A673 (cell line): Measurements from ENCODE around the gene APC. TPM values are rescaled to one million over a fixed set of nuclear protein-coding genes. Genes with fewer than 3 reads are reported as not detected.

ENCODE experiments used
- BruUV-seq: library from RNA; stranded (reverse); fragments of 400-500 nt; replicated peaks from 2 replicates; lab custom pipeline; 2021; lab: Mats Ljungman, UMichigan
- CTCF ChIA-PET: fragments of 300-600 bp; sonication (Branson Sonifier 250); formaldehyde crosslinking; loops from one replicate; lab custom pipeline; 2022; ENCODE audit warnings: antibody characterized with exemption; lab: Charles Lee
- POLR2A ChIA-PET: fragments of 300-600 bp; sonication (Branson Sonifier 250); formaldehyde crosslinking; loops from one replicate; lab custom pipeline; 2022; ENCODE audit warnings: antibody characterized with exemption; ENCODE audit not compliant: low non-redundant PET; lab: Charles Lee
- DNase-seq: peaks from one replicate; pipeline ENCODE4 v3.0.0-alpha.2; 2015; ENCODE audit warnings: low spot score
- H3K27ac ChIP-seq: fragments of 200-600 bp; sonication (generic); 2 replicates; pipeline ENCODE4 v1.5.1; 2016; ENCODE audit warnings: mixed run types, low read depth, mild to moderate bottlenecking, mixed read lengths, antibody characterized with exemption, low read length; ENCODE audit not compliant: poor library complexity, severe bottlenecking
- H3K27me3 ChIP-seq: fragments of 200-600 bp; sonication (generic); replicated peaks from 2 replicates; pipeline ENCODE4 v1.6.1; 2017; ENCODE audit warnings: mixed run types, low read depth, mild to moderate bottlenecking, mixed read lengths, antibody characterized with exemption, low read length; ENCODE audit not compliant: insufficient read depth, poor library complexity
- H3K36me3 ChIP-seq: fragments of 200-600 bp; sonication (generic); 2 replicates; pipeline ENCODE4 v1.6.1; 2016; ENCODE audit warnings: mixed run types, mild to moderate bottlenecking, mixed read lengths, antibody characterized with exemption, low read length; ENCODE audit not compliant: insufficient read depth, poor library complexity, severe bottlenecking
- H3K4me1 ChIP-seq: fragments of 200-600 bp; sonication (generic); 2 replicates; pipeline ENCODE4 v1.6.1; 2017; ENCODE audit warnings: mixed run types, mild to moderate bottlenecking, mixed read lengths, antibody characterized with exemption, low read length; ENCODE audit not compliant: insufficient read depth, poor library complexity, severe bottlenecking
- H3K4me3 ChIP-seq: fragments of 200-600 bp; sonication (generic); 2 replicates; pipeline ENCODE4 v1.5.1; 2016; ENCODE audit warnings: low read depth, mixed run types, mild to moderate bottlenecking, mixed read lengths, low read length; ENCODE audit not compliant: poor library complexity, severe bottlenecking
- H3K9me3 ChIP-seq: fragments of 200-600 bp; sonication (generic); 2 replicates; pipeline ENCODE4 v1.6.1; 2016; ENCODE audit warnings: mixed run types, low read depth, mild to moderate bottlenecking, mixed read lengths, antibody characterized with exemption, low read length; ENCODE audit not compliant: poor library complexity, severe bottlenecking
- CTCF ChIP-seq: fragments of 300-800, 200-600 bp; sonication (generic); conservative IDR thresholded peaks from 2 replicates; pipeline ENCODE4 v1.5.1; 2017; ENCODE audit warnings: low read depth, mild to moderate bottlenecking, antibody characterized with exemption, low read length, moderate library complexity, mixed read lengths
- EZH2 ChIP-seq: fragments of 200-600 bp; sonication (generic); IDR thresholded peaks from 2 replicates; pipeline ENCODE4 v1.6.1; 2017; ENCODE audit warnings: borderline replicate concordance, low read depth, mild to moderate bottlenecking, mixed read lengths, antibody characterized with exemption, low read length; ENCODE audit not compliant: poor library complexity, severe bottlenecking
- intact Hi-C: fragments of 100-400 bp; cut with micrococcal nuclease; formaldehyde crosslinking; loops from one replicate; pipeline ENCODE4 v1.10.0; 2022; ENCODE audit not compliant: unreplicated experiment
- total RNA-seq: library from RNA; stranded (reverse); gene quantifications from 2 replicates; pipeline ENCODE4 v1.2.3, GENCODE V29; 2021

Gene APC
- total RNA-seq, 1 experiment from 2014 or later = 39.3 TPM

- H3K9me3 ChIP-seq = no peaks in the 10 kb centered on the region
- H3K4me3 ChIP-seq = no peak overlapping the region
- no peak for DNase-seq
- ChIA-PET CTCF (interaction anchor here (0.7 kb wide), 1 partner anchor 1390 kb away, joined by 5 read pairs; no protein-coding TSS in a partner anchor), POLR2A (no interaction called here)
- no peak overlapping the region for H3K27ac ChIP-seq
- BruUV-seq = no TSS peak
- TF ChIP-seq CTCF (no peak), EZH2 (no peak)
- H3K4me1 ChIP-seq = no peaks in the 10 kb centered on the region
- no peaks in the 10 kb centered on the region for H3K27me3 ChIP-seq
- intact Hi-C loops = no loop called here
- H3K36me3 ChIP-seq = peaks cover 11% of the 10 kb centered on the region
Observed at GRCh38 chr5:112833971-112834370, 96.3 kb downstream of the APC start.

GRCh38 chr5:112844489-112844888 lies 106.8 kb downstream of the APC start:
- peaks cover 10% of the 10 kb centered on the region for H3K4me1 ChIP-seq
- no peak for TF ChIP-seq CTCF
- no peak for TF ChIP-seq EZH2
- no peak overlapping the region for H3K4me3 ChIP-seq
- ChIA-PET POLR2A (no interaction called here), CTCF (no interaction called here)
- no peak for DNase-seq
- no peaks in the 10 kb centered on the region for H3K27me3 ChIP-seq
- no TSS peak for BruUV-seq
- H3K27ac ChIP-seq = no peak overlapping the region
- H3K36me3 ChIP-seq = no peaks in the 10 kb centered on the region
- no peaks in the 10 kb centered on the region for H3K9me3 ChIP-seq
- intact Hi-C loops = no loop called here

GRCh38 chr5:112846556-112846955 lies 108.9 kb downstream of the APC start:
- ChIA-PET POLR2A (no interaction called here), CTCF (no interaction called here)
- no TSS peak for BruUV-seq
- TF ChIP-seq EZH2 (no peak), CTCF (no peak)
- H3K36me3 ChIP-seq = no peaks in the 10 kb centered on the region
- no peaks in the 10 kb centered on the region for H3K27me3 ChIP-seq
- H3K27ac ChIP-seq = no peak overlapping the region
- H3K4me1 ChIP-seq = peaks cover 10% of the 10 kb centered on the region
- DNase-seq = no peak
- intact Hi-C loops = loop anchor here (2.0 kb wide), 1 partner anchor 294 kb away; no protein-coding TSS in a partner anchor
- H3K9me3 ChIP-seq = no peaks in the 10 kb centered on the region
- no peak overlapping the region for H3K4me3 ChIP-seq
